ENCODE results near the gene IL4I1.

DNA sequence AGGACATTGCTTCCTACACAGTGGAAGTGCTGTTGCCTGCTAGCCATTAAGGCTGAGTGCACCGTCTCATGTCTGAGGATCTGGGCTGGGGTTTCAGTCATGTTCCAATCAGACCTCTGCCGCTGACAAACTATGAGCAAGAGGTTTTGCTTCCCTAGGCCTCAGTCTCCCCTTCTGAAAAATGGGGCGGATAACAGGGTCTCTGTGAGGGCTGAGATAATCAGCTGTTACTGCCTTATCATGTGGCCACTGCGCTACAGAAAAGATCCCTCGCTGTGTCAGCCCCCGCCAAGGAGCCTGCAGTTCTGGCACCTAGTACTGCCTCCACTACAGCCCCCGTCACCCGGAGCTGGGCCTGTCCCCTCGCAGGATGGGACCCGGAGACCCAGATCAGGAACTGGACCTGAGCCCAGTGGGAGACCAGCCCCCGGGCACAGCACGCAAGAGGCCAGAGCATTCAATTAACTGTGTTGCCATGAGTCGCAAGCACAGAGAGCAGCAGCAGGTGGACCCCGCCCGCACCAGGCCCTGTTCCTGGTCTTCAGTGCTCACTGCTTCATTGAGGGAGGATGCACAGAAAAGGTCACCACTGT, 26.3 kb downstream of the IL4I1 start:
- TF ChIP-seq, protein P1, sequence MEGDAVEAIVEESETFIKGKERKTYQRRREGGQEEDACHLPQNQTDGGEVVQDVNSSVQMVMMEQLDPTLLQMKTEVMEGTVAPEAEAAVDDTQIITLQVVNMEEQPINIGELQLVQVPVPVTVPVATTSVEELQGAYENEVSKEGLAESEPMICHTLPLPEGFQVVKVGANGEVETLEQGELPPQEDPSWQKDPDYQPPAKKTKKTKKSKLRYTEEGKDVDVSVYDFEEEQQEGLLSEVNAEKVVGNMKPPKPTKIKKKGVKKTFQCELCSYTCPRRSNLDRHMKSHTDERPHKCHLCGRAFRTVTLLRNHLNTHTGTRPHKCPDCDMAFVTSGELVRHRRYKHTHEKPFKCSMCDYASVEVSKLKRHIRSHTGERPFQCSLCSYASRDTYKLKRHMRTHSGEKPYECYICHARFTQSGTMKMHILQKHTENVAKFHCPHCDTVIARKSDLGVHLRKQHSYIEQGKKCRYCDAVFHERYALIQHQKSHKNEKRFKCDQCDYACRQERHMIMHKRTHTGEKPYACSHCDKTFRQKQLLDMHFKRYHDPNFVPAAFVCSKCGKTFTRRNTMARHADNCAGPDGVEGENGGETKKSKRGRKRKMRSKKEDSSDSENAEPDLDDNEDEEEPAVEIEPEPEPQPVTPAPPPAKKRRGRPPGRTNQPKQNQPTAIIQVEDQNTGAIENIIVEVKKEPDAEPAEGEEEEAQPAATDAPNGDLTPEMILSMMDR (conservative IDR thresholded peaks at IDR 0.05; ENCODE audit: low read depth, low read length): no peak
- no peak for TF ChIP-seq POLR2A (IDR thresholded peaks at IDR 0.05; ENCODE audit: low read depth, low read length)
